ENCODE measurements around the gene FOXP1. TPM values are rescaled to one million over a fixed set of nuclear protein-coding genes. Genes with fewer than 3 reads are reported as not detected.

The FOXP1 gene
- total RNA-seq, 1 donor, result 55.7 TPM

GRCh38 chr3:71229905-71230657 lies 353.4 kb downstream of the FOXP1 start:
- no peak for DNase-seq (ENCODE audit: low read depth)
- TF ChIP-seq, protein P1, sequence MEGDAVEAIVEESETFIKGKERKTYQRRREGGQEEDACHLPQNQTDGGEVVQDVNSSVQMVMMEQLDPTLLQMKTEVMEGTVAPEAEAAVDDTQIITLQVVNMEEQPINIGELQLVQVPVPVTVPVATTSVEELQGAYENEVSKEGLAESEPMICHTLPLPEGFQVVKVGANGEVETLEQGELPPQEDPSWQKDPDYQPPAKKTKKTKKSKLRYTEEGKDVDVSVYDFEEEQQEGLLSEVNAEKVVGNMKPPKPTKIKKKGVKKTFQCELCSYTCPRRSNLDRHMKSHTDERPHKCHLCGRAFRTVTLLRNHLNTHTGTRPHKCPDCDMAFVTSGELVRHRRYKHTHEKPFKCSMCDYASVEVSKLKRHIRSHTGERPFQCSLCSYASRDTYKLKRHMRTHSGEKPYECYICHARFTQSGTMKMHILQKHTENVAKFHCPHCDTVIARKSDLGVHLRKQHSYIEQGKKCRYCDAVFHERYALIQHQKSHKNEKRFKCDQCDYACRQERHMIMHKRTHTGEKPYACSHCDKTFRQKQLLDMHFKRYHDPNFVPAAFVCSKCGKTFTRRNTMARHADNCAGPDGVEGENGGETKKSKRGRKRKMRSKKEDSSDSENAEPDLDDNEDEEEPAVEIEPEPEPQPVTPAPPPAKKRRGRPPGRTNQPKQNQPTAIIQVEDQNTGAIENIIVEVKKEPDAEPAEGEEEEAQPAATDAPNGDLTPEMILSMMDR (IDR thresholded peaks at IDR 0.05; ENCODE audit: insufficient read depth, low read depth, low read length), result no peak

DNA sequence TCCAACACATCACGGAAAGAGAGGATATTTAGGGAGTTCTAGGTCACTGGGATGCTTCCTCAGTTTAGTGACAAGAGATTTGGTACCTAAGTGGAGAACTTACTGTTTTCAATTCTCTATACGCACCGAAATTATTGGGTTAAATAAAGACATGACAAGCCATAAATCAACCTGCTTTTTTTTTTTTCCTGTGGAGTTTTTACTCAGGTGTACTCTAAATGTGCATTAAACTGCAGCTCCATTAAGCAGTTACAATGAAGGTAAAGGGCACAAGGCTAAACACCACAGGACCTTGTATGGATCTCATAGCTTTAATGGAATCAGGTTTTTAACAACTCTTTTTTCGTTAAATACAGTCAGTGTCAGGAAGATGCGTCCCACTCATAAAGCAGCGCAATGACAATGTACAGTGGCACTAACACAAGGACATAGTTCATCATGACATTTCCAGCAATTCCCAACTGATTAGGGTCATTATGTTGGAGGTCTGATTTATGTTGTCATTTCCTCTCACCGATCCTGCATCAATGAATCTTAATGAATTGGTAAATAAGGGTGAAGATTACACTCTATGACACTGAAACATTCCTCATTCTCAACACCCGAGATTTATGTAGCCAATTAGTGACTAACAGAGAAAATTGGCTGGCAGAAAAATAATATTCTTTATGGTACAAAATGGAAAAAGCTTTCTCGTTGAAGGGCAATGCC lies 355.2 kb downstream of the FOXP1 start:
- TF ChIP-seq, protein P1 (IDR thresholded peaks at IDR 0.05; ENCODE audit: insufficient read depth, low read depth, low read length), result no peak
- no peak overlapping the region for H3K4me3 ChIP-seq (ENCODE audit: low read depth, low read length)
- no peak for DNase-seq (ENCODE audit: low read depth)

More at GRCh38 chr3:71229905-71230657, 353.4 kb downstream of the FOXP1 start:
- H3K4me3 ChIP-seq (ENCODE audit: low read depth, low read length), result no peak overlapping the region

- H3K4me3 ChIP-seq (ENCODE audit: low read depth, low read length), result no peak overlapping the region
These were observed 356.3 kb downstream of the FOXP1 start for GRCh38 chr3:71227270-71227661.

GRCh38 chr3:71226565-71227269 lies 356.8 kb downstream of the FOXP1 start:
- TF ChIP-seq, protein P1 (IDR thresholded peaks at IDR 0.05; ENCODE audit: insufficient read depth, low read depth, low read length), result no peak
- H3K4me3 ChIP-seq (ENCODE audit: low read depth, low read length), result no peak overlapping the region

More at GRCh38 chr3:71227270-71227661, 356.3 kb downstream of the FOXP1 start:
- DNase-seq (ENCODE audit: low read depth), result no peak
- TF ChIP-seq, protein P1 (IDR thresholded peaks at IDR 0.05; ENCODE audit: insufficient read depth, low read depth, low read length), result no peak

DNA sequence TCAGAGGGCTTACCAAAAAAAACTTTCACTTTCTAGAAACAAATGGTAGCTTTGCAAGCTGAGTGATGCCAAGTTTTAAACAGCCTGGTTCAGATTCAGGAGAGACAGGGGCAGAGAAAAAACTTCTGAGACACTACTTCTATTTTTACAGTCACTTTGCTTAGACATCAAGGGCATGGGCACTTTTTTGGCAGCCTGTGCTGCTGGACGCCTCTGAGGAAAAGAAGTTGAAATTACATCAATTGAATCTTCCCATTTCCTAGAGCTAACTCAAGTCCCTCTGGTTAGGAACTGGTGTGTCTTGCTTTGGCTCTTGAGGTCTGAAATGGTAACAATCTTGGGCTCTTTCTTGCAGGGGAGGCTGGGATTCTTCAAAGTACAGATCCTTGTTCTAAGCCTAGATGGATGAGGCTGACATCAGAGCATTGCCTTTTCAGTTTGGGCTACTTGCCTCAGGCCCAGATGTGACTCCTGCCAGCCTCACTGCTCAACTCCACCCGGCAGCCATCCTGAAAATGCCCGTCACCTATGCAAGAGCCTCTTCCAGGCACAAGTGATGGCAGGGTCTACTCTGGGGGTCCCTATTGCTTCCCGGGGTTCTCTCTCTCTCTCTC lies 357.5 kb downstream of the FOXP1 start:
- H3K4me3 ChIP-seq (ENCODE audit: low read depth, low read length), result no peak overlapping the region
- TF ChIP-seq, protein P1 (IDR thresholded peaks at IDR 0.05; ENCODE audit: insufficient read depth, low read depth, low read length), result no peak
- no peak for DNase-seq (ENCODE audit: low read depth)

More at GRCh38 chr3:71226565-71227269, 356.8 kb downstream of the FOXP1 start:
- peak; percentile 11 for DNase-seq (ENCODE audit: low read depth)

DNA sequence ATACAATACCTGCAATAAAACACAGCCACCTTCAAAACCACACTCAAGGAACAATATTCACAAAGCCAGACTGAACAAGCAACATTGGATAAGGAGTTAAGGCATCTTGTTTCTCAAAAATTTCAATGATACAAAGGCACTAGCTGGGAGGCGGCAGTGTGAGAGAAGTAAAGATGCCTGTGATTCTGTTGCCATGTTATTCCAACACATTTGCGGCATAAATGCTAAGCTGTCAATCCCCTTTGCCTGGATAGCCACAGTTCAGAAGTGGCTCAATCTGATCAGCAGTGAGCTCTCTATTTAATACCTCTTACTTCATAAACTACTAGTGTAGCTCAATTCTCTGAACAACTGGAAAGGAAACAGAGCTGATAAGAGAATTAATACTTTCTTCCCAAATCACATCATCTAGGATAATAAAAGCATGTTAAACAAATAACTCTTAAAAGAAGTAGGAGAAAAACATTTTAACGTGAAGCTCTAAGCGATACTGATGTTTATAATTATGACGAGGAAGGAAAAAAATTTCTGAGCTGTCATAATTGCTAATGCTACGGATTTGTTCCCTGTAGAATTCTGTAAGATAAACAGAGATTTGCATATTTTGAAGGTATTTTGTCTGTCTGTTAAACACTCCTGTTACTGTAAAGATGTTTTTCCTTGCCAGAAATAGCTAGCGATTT lies 358.4 kb downstream of the FOXP1 start:
- TF ChIP-seq, protein P1 (IDR thresholded peaks at IDR 0.05; ENCODE audit: insufficient read depth, low read depth, low read length), result no peak
- DNase-seq (ENCODE audit: low read depth), result peak; percentile 53
- no peak overlapping the region for H3K4me3 ChIP-seq (ENCODE audit: low read depth, low read length)
